Stomach (tissue), 19 donors: ENCODE data around the gene C14orf180. TPM values are rescaled to one million over a fixed set of nuclear protein-coding genes. Genes with fewer than 3 reads are reported as not detected.
A peak's percentile ranks its signal among the peaks of the same experiment; 100 is the strongest.

Experiments
- DNase-seq, 2 donors: peaks; one replicate each; pipeline versions ENCODE4 v3.0.0 to v3.0.0-alpha.2; 2013 to 2019
- H3K27ac ChIP-seq, 5 donors: fragments of 200-600 bp in 4 of 5; sonication (generic) in 4 of 5; one replicate each; pipeline ENCODE4 v1.5.1; 2013 to 2019; ENCODE audit warnings: mild to moderate bottlenecking in 1 of 5, moderate library complexity in 1 of 5
- H3K27me3 ChIP-seq, 3 donors: fragments of 200-600 bp; sonication (generic); one replicate each; pipeline ENCODE4 v1.5.1; 2017 to 2019; ENCODE audit warnings: mixed run types in 1 of 3
- H3K36me3 ChIP-seq, 4 donors: fragments of 200-600 bp; sonication (generic); 1 replicate in 3 of 4; 2 replicates in 1 of 4; pipeline ENCODE4 v1.5.1; 2016 to 2019
- H3K4me1 ChIP-seq, 4 donors: fragments of 200-600 bp; sonication (generic); one replicate each; pipeline ENCODE4 v1.5.1; 2016 to 2019
- H3K4me3 ChIP-seq, 4 donors: fragments of 200-600 bp; sonication (generic) in 3 of 4; one replicate each; pipeline ENCODE4 v1.5.1; 2016 to 2019; ENCODE audit warnings: mild to moderate bottlenecking in 1 of 4
- H3K9me3 ChIP-seq, 4 donors: fragments of 200-600 bp; sonication (generic); one replicate each; pipeline ENCODE4 v1.5.1; 2016 to 2019
- EP300 ChIP-seq: sonication (generic); formaldehyde crosslinking; IDR thresholded peaks from one replicate; pipeline ENCODE4 v1.6.1; 2017; ENCODE audit warnings: antibody characterized with exemption
- POLR2A ChIP-seq, 4 donors: fragments of 450-650 bp; IDR thresholded peaks; one replicate each; pipeline ENCODE4 v1.6.1; 2016; ENCODE audit warnings: antibody characterized with exemption in 4 of 4, control low read depth in 2 of 4, mild to moderate bottlenecking in 1 of 4, moderate library complexity in 1 of 4
- POLR2AphosphoS5 ChIP-seq, 3 donors: sonication (generic); formaldehyde crosslinking; IDR thresholded peaks; one replicate each; pipeline ENCODE4 v1.6.1; 2016; ENCODE audit warnings: antibody characterized with exemption in 3 of 3
- WGBS, 5 donors: extraction: QIAGEN DNeasy Blood & Tissue Kit in 3 of 5; methylation state at CpG; one replicate each; pipeline versions ENCODE4 v1.1.5 to v1.1.7; 2013 to 2018; 5-methylcytosine and 5-hydroxymethylcytosine counted together
- intact Hi-C: fragments of 100-400 bp; cut with DNase I; formaldehyde crosslinking; loops from one replicate; pipeline ENCODE4 v1.15.1; 2023; ENCODE audit warnings: low total_unique reads
- long read RNA-seq, 10 donors: transcript quantifications; one replicate each; lab custom pipeline, GENCODE V29; 2026
- polyA plus RNA-seq, 3 donors: library from polyadenylated mRNA; stranded (reverse); fragments of 200-250 nt; gene quantifications; one replicate each; pipeline ENCODE4 v1.2.3, GENCODE V29; 2013
- total RNA-seq, 5 donors: library from RNA; depleted of rRNA; stranded (reverse); fragments of >200 nt; gene quantifications; one replicate each; pipeline versions ENCODE4 v1.1.0 to v1.2.3, GENCODE V29; 2014 to 2016
- TF ChIP-seq, protein P1 (sequence below), 7 experiments: fragments of 450-650 bp in 4 of 7; fragments of 200-600 bp in 3 of 7; sonication (generic) in 3 of 7; IDR thresholded peaks; one replicate each; pipeline ENCODE4 v1.5.1; 2016 to 2019; ENCODE audit warnings: antibody characterized with exemption in 7 of 7, control low read depth in 2 of 7, mild to moderate bottlenecking in 1 of 7
- donor health status: healthy with polysubstance abuse.
- donor health status: Bipolar disorder and iron deficiency.
- donor health status: healthy.

Gene C14orf180
- total RNA-seq: 1 to 10 TPM in 2 of 5 donors, under 1 TPM in 2, not detected in 1; 0.37 to 3.8 (median 1.4) TPM
- under 1 TPM; 0.31 to 0.75 (median 0.40) TPM for polyA plus RNA-seq
- long read RNA-seq, donor 1: 0 reads
- long read RNA-seq, donor 2: 0 reads
- long read RNA-seq, donor 3: 0 reads
- long read RNA-seq, donor 4: 0 reads
- long read RNA-seq, donor 5: 0 reads
- long read RNA-seq, donor 6: 0 reads
- long read RNA-seq, donor 7: 0 reads
- long read RNA-seq, donor 8: 0 reads
- long read RNA-seq, donor 9: 0 reads
- long read RNA-seq, donor 10: 0 reads

DNA sequence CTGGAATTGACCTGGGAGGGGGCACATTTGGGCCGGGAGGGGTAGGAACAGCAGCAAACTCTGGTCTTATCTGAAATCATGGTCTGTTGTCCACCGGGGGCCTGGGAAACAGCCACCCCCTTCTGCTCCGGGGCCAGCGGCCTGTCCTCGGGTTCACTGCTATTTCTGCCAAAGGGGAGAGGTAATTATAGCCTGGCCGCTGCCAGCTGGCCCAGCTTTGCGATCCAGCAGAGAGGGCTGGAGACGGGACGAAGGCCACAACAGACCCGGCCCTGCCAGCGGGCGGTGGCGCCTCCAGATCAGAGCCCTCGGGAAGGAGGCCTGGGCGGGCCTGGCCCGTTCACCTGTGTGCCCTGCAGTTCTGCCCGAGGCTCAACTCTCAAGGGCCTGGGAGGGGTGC lies at the start of gene C14orf180:
C14orf180 (plus strand) TSS at position 258 of the 400 bp plus-strand sequence. CDS start 6,667 bp downstream, outside the sequence.
- Histone ChIP-seq H3K4me1 (peaks cover 40 to 73% (median 67%) of the 10 kb centered on the region in 4 donors), H3K27ac (peak within 1 kb of the TSS; percentile 40 to 76 (median 61)), H3K36me3 (no peaks in the 10 kb centered on the region), H3K27me3 (peaks cover 0 to 77% (median 9%) of the 10 kb centered on the region in 3 donors), H3K4me3 (no peak within 1 kb of the TSS), H3K9me3 (no peaks in the 10 kb centered on the region)
- intact Hi-C loops: no loop called here
- 20 to 35% (median 28%) methylated on average over 2 to 17 of the region's 17 CpGs for WGBS, 5 donors
- peak in 1 of 2 donors; percentile 82 for DNase-seq
- TF ChIP-seq POLR2A (IDR thresholded peaks at IDR 0.05): no peak
- no peak for TF ChIP-seq POLR2AphosphoS5 (IDR thresholded peaks at IDR 0.05)
- TF ChIP-seq EP300: no peak
- TF ChIP-seq, protein P1, sequence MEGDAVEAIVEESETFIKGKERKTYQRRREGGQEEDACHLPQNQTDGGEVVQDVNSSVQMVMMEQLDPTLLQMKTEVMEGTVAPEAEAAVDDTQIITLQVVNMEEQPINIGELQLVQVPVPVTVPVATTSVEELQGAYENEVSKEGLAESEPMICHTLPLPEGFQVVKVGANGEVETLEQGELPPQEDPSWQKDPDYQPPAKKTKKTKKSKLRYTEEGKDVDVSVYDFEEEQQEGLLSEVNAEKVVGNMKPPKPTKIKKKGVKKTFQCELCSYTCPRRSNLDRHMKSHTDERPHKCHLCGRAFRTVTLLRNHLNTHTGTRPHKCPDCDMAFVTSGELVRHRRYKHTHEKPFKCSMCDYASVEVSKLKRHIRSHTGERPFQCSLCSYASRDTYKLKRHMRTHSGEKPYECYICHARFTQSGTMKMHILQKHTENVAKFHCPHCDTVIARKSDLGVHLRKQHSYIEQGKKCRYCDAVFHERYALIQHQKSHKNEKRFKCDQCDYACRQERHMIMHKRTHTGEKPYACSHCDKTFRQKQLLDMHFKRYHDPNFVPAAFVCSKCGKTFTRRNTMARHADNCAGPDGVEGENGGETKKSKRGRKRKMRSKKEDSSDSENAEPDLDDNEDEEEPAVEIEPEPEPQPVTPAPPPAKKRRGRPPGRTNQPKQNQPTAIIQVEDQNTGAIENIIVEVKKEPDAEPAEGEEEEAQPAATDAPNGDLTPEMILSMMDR (IDR thresholded peaks at IDR 0.05): no peak

DNA sequence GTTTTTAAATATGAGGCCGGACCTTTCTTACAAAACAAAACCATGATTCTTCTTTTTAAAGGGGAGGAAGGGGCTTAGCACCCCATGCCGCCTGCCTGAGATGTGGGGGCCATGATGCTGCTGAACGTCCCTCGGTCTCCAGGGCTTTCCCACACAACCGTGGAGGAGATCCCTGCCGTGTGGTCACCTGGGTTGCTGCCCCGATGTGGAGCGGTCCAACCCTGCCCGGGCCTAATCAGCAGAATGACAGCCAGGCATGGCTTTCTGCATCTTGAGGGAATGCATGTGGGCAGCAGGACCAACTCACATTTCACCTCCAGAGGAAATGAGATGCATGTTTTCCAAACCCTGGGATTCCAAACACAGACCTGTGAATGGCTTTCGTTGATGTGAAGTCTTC lies 48.9 kb upstream of the C14orf180 start:
- no peak overlapping the region for H3K27ac ChIP-seq
- no peak overlapping the region for H3K4me3 ChIP-seq
- H3K27me3 ChIP-seq: peaks cover 0 to 6% (median 0%) of the 10 kb centered on the region in 3 donors
- intact Hi-C loops: no loop called here
- no peaks in the 10 kb centered on the region for H3K36me3 ChIP-seq
- no peaks in the 10 kb centered on the region for H3K4me1 ChIP-seq
- WGBS, 5 donors: 71 to 79% (median 77%) methylated on average over 7 to 10 of the region's 10 CpGs
- no peak for DNase-seq
- TF ChIP-seq, protein P1 (IDR thresholded peaks at IDR 0.05): no peak
- no peak for TF ChIP-seq POLR2A (IDR thresholded peaks at IDR 0.05)
- no peak for TF ChIP-seq POLR2AphosphoS5 (IDR thresholded peaks at IDR 0.05)
- TF ChIP-seq EP300: no peak
- peaks cover 0 to 18% (median 11%) of the 10 kb centered on the region in 4 donors for H3K9me3 ChIP-seq

DNA sequence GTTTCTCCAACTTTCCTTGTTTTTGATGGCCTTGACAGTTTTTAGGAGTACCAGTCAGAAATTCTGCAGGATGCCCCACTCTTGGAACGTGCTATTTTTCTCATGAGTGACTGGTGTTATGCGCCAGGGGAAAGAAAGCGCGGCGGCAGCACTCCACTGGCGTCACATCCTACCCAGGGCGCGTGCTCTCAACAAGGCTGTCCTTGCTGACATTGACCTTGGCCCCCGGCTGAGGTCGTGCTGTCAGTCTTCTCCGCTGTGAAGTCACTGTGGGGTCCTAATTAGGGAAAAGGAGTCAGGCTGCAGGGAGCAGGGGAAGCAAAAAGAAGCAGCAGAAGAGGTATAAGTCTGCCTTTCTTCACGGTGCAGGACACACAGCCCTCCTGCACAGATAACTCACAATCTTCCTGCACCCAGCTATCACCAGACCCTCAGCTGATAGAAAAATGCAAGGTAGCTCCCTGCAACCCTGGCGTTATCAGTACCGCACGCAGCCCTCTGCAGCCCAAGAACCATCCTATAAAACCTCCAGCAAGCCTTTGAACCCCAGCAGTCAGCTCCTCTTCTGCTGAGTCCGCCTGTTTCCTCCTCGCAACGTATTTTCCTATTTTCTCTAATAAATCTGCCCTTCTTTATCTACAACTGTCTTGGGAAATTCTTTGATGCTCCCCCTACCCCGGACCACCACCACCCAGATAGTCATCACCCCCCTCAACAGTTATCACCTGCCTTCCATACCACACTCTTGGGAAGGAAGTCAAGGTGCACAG lies 48.0 kb upstream of the C14orf180 start:
- intact Hi-C loops: no loop called here
- no peak for DNase-seq
- Histone ChIP-seq H3K4me3 (no peak overlapping the region), H3K27me3 (peaks cover 0 to 6% (median 0%) of the 10 kb centered on the region in 3 donors), H3K36me3 (no peaks in the 10 kb centered on the region), H3K27ac (no peak overlapping the region), H3K9me3 (peaks cover 0 to 18% (median 11%) of the 10 kb centered on the region in 4 donors), H3K4me1 (no peaks in the 10 kb centered on the region)
- WGBS, 5 donors: 73 to 77% (median 73%) methylated on average over 19 of the region's 19 CpGs
- TF ChIP-seq EP300: no peak
- no peak for TF ChIP-seq POLR2AphosphoS5 (IDR thresholded peaks at IDR 0.05)
- TF ChIP-seq POLR2A (IDR thresholded peaks at IDR 0.05): no peak
- TF ChIP-seq, protein P1 (IDR thresholded peaks at IDR 0.05): no peak

DNA sequence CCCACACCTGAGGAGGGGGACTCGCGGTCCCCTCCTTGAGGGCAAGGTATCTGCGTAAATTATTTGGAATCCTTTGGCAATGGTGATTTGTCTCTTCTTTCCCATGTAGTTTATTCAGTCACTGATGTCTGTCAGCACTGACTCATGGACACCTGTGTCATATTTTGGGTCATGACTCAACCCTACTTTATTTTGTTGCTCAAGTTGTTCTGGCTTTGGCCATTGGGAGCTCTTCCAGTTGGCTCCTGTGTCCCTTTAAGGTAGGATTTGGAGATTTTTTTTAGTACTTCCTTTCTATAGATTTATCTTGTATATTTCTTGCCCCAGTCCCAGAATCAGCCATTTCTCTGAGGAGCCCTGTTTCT lies 47.4 kb upstream of the C14orf180 start:
- 91 to 97% (median 95%) methylated on average over 3 of the region's 3 CpGs for WGBS, 5 donors
- Histone ChIP-seq H3K9me3 (peaks cover 0 to 18% (median 11%) of the 10 kb centered on the region in 4 donors), H3K27ac (no peak overlapping the region), H3K4me3 (no peak overlapping the region), H3K27me3 (peaks cover 0 to 6% (median 0%) of the 10 kb centered on the region in 3 donors), H3K36me3 (no peaks in the 10 kb centered on the region), H3K4me1 (no peaks in the 10 kb centered on the region)
- intact Hi-C loops: no loop called here
- DNase-seq: no peak
- TF ChIP-seq, protein P1 (IDR thresholded peaks at IDR 0.05): no peak
- no peak for TF ChIP-seq EP300
- TF ChIP-seq POLR2AphosphoS5 (IDR thresholded peaks at IDR 0.05): no peak
- no peak for TF ChIP-seq POLR2A (IDR thresholded peaks at IDR 0.05)
